GM23338 (cell line): ENCODE results near the gene SHISA9. TPM values are rescaled to one million over a fixed set of nuclear protein-coding genes. Genes with fewer than 3 reads are reported as not detected.

Experiments
- ATAC-seq: fragments of 200-7000 bp; cut with Tn5 transposase; 3 replicates; pipeline ENCODE4 v1.9.1; 2020
- DNase-seq: peaks from one replicate; pipeline ENCODE4 v3.0.0-alpha.2; 2015; ENCODE audit warnings: low spot score
- H2AFZ ChIP-seq: fragments of 200-600 bp; sonication (generic); 2 replicates; pipeline ENCODE4 v1.8.0; 2016; ENCODE audit warnings: antibody characterized with exemption, mild to moderate bottlenecking, moderate library complexity
- H3F3A ChIP-seq: fragments of 200-600 bp; sonication (generic); replicated peaks from 2 replicates; pipeline ENCODE4 v1.8.0; 2017; ENCODE audit warnings: antibody characterized with exemption, mixed run types, low read depth
- H3K27ac ChIP-seq: fragments of 200-600 bp; sonication (generic); 2 replicates; pipeline ENCODE4 v1.6.1; 2016; ENCODE audit warnings: low read depth
- H3K27me3 ChIP-seq: fragments of 200-600 bp; sonication (generic); 2 replicates; pipeline ENCODE4 v1.8.0; 2016; ENCODE audit warnings: mild to moderate bottlenecking, mixed run types, moderate library complexity; ENCODE audit not compliant: insufficient read depth
- H3K36me3 ChIP-seq: fragments of 200-600 bp; sonication (generic); 2 replicates; pipeline ENCODE4 v1.8.0; 2016; ENCODE audit warnings: mild to moderate bottlenecking; ENCODE audit not compliant: insufficient read depth
- H3K4me1 ChIP-seq: fragments of 200-600 bp; sonication (generic); 2 replicates; pipeline ENCODE4 v1.8.0; 2016; ENCODE audit warnings: mild to moderate bottlenecking, moderate library complexity; ENCODE audit not compliant: insufficient read depth
- H3K4me2 ChIP-seq: fragments of 200-600 bp; sonication (generic); 2 replicates; pipeline ENCODE4 v1.7.1; 2017; ENCODE audit warnings: mixed run types
- H3K4me3 ChIP-seq: fragments of 200-600 bp; sonication (generic); 2 replicates; pipeline ENCODE4 v1.6.1; 2016; ENCODE audit warnings: mixed run types
- H3K79me2 ChIP-seq: fragments of 200-600 bp; sonication (generic); replicated peaks from 2 replicates; pipeline ENCODE4 v1.8.0; 2017; ENCODE audit warnings: mild to moderate bottlenecking; ENCODE audit not compliant: insufficient read depth
- H3K9me2 ChIP-seq: fragments of 200-600 bp; sonication (generic); 2 replicates; pipeline ENCODE4 v1.8.0; 2017; ENCODE audit not compliant: insufficient read depth
- H4K20me1 ChIP-seq: fragments of 200-600 bp; sonication (generic); replicated peaks from 2 replicates; pipeline ENCODE4 v1.8.0; 2017; ENCODE audit warnings: mild to moderate bottlenecking; ENCODE audit not compliant: insufficient read depth
- H3K27ac Mint-ChIP-seq: 2 replicates; pipeline ENCODE4 v1.8.0; 2020; ENCODE audit warnings: inconsistent platforms, mild to moderate bottlenecking, moderate library complexity, mixed read lengths
- H3K27me3 Mint-ChIP-seq: 3 replicates; pipeline ENCODE4 v1.8.0; 2022; ENCODE audit warnings: low read depth, mild to moderate bottlenecking, moderate library complexity, mixed read lengths, inconsistent platforms; ENCODE audit not compliant: insufficient read depth, poor library complexity
- H3K36me3 Mint-ChIP-seq: 3 replicates; pipeline ENCODE4 v1.8.0; 2021; ENCODE audit warnings: low read depth, mild to moderate bottlenecking, inconsistent platforms, moderate library complexity, mixed read lengths
- H3K4me1 Mint-ChIP-seq: 3 replicates; pipeline ENCODE4 v1.8.0; 2020; ENCODE audit warnings: mild to moderate bottlenecking, inconsistent platforms, mixed read lengths
- H3K4me3 Mint-ChIP-seq: 3 replicates; pipeline ENCODE4 v1.8.0; 2021; ENCODE audit warnings: moderate library complexity, mild to moderate bottlenecking, inconsistent platforms, mixed read lengths
- H3K9me3 Mint-ChIP-seq: 3 replicates; pipeline ENCODE4 v1.8.0; 2020; ENCODE audit warnings: moderate library complexity, mild to moderate bottlenecking, inconsistent platforms, mixed read lengths
- CREB1 ChIP-seq: fragments of 250-450 bp; sonication (Bioruptor Pico); IDR thresholded peaks from 2 replicates; pipeline ENCODE4 v1.5.0; 2020; ENCODE audit warnings: low read depth, mild to moderate bottlenecking, moderate library complexity
- CTCF ChIP-seq, 2 experiments: fragments of 200-600 bp in 1 of 2; sonication (generic) in 1 of 2; conservative IDR thresholded peaks; 2 replicates each; pipeline versions ENCODE4 v1.5.1 to v1.6.1; 2016 to 2017; ENCODE audit warnings: antibody characterized with exemption in 2 of 2, low read depth in 2 of 2, mild to moderate bottlenecking in 2 of 2, moderate library complexity in 1 of 2
- ETS1 ChIP-seq: IDR thresholded peaks from 2 replicates; pipeline ENCODE4 v1.6.1; 2016; ENCODE audit warnings: antibody characterized with exemption
- EZH2 ChIP-seq: fragments of 200-600 bp; sonication (generic); IDR thresholded peaks from one replicate; pipeline ENCODE4 v1.8.0; 2017; ENCODE audit warnings: antibody characterized with exemption, mild to moderate bottlenecking, low read depth; ENCODE audit not compliant: unreplicated experiment
- EZH2phosphoT487 ChIP-seq: fragments of 200-600 bp; sonication (generic); IDR thresholded peaks from one replicate; pipeline ENCODE4 v1.8.1; 2018; ENCODE audit warnings: antibody characterized with exemption; ENCODE audit not compliant: unreplicated experiment
- JUNB ChIP-seq: IDR thresholded peaks from one replicate; pipeline ENCODE4 v1.6.1; 2016; ENCODE audit warnings: antibody characterized with exemption; ENCODE audit not compliant: unreplicated experiment
- NANOG ChIP-seq: IDR thresholded peaks from 2 replicates; pipeline ENCODE4 v1.6.1; 2016; ENCODE audit warnings: antibody characterized with exemption, borderline replicate concordance
- POLR2AphosphoS5 ChIP-seq: IDR thresholded peaks from 2 replicates; pipeline ENCODE4 v1.6.1; 2016; ENCODE audit warnings: antibody characterized with exemption, low read depth
- REST ChIP-seq: IDR thresholded peaks from one replicate; pipeline ENCODE4 v1.6.1; 2018; ENCODE audit warnings: antibody characterized with exemption; ENCODE audit not compliant: unreplicated experiment
- STAT1 ChIP-seq: IDR thresholded peaks from one replicate; pipeline ENCODE4 v1.6.1; 2016; ENCODE audit warnings: antibody characterized with exemption; ENCODE audit not compliant: unreplicated experiment
- ZNF114 ChIP-seq: fragments of 250-450 bp; sonication (Bioruptor Pico); IDR thresholded peaks from 2 replicates; pipeline ENCODE4 v1.5.0; 2020; ENCODE audit warnings: mild to moderate bottlenecking, moderate library complexity
- ZNF331 ChIP-seq: fragments of 250-450 bp; sonication (Bioruptor Pico); IDR thresholded peaks from 2 replicates; pipeline ENCODE4 v1.5.0; 2020; ENCODE audit warnings: low read depth, mild to moderate bottlenecking, moderate library complexity
- ZNF462 ChIP-seq: fragments of 250-450 bp; sonication (Bioruptor Pico); IDR thresholded peaks from 2 replicates; pipeline ENCODE4 v1.5.0; 2020; ENCODE audit warnings: mild to moderate bottlenecking, moderate library complexity
- polyA plus RNA-seq: library from polyadenylated mRNA; unstranded; fragments of >200 nt; fragmentation: Nextera tagmentation; extraction: Ambion mirVana; gene quantifications from 2 replicates; pipeline ENCODE4 v1.2.1, GENCODE V29; 2016
- total RNA-seq: library from RNA; depleted of rRNA; stranded (reverse); fragments of >200 nt; shearing (Covaris generic); gene quantifications from 2 replicates; pipeline ENCODE4 v1.2.3, GENCODE V29; 2014

The SHISA9 gene
- total and polyA plus RNA-seq, 2 experiments from 2014 or later: 10.4 to 45.6 TPM

GRCh38 chr16:13194766-13195165 lies 293.4 kb downstream of the SHISA9 start:
- H3K9me3 Mint-ChIP-seq: no peaks in the 10 kb centered on the region
- peaks cover 4% of the 10 kb centered on the region; the same call in 1 of the 3 replicates for H3K36me3 Mint-ChIP-seq
- H3K27ac ChIP-seq: no peak overlapping the region
- TF ChIP-seq ZNF462 (CRISPR knock-in tag): no peak
- no peak for TF ChIP-seq ZNF114 (CRISPR knock-in tag)
- TF ChIP-seq CREB1 (CRISPR knock-in tag): no peak
- no peak for TF ChIP-seq ZNF331 (CRISPR knock-in tag)
- TF ChIP-seq CTCF (conservative IDR thresholded peaks at IDR 0.05; ENCODE audit: low read depth in 2 of 2): no peak
- TF ChIP-seq NANOG: no peak
- TF ChIP-seq ETS1: no peak
- no peak for TF ChIP-seq JUNB
- TF ChIP-seq EZH2phosphoT487: no peak
- TF ChIP-seq EZH2: no peak
- no peak for TF ChIP-seq STAT1
- TF ChIP-seq REST: no peak
- TF ChIP-seq POLR2AphosphoS5: no peak
- H3K4me1 ChIP-seq: peaks cover 6% of the 10 kb centered on the region; the same call in 1 of the 2 replicates
- H3K4me2 ChIP-seq: no peak overlapping the region
- H3K4me3 Mint-ChIP-seq: no peak overlapping the region
- DNase-seq: no peak
- H3K9me2 ChIP-seq: no peaks in the 10 kb centered on the region
- H3K79me2 ChIP-seq: no peaks in the 10 kb centered on the region; the same call in 1 of the 2 replicates
- ATAC-seq: no peak
- H4K20me1 ChIP-seq: no peaks in the 10 kb centered on the region
- no peaks in the 10 kb centered on the region for H3K27me3 ChIP-seq
- peaks cover 1% of the 10 kb centered on the region for H3K27me3 Mint-ChIP-seq
- H3K36me3 ChIP-seq: no peaks in the 10 kb centered on the region
- no peak overlapping the region for H2AFZ ChIP-seq
- H3K27ac Mint-ChIP-seq: no peak overlapping the region
- H3K4me1 Mint-ChIP-seq: peaks cover 4% of the 10 kb centered on the region
- no peak overlapping the region for H3K4me3 ChIP-seq
- H3F3A ChIP-seq: no peaks in the 10 kb centered on the region
